HFFc6 (cell line): ENCODE results near the gene FHIT. TPM values are rescaled to one million over a fixed set of nuclear protein-coding genes. Genes with fewer than 3 reads are reported as not detected.

Experiments
- DNase-seq: peaks from one replicate; pipeline ENCODE4 v3.0.0-alpha.2; 2018
- H3K27ac Mint-ChIP-seq: 2 replicates; pipeline ENCODE4 v1.8.0; 2020; ENCODE audit warnings: mild to moderate bottlenecking, mixed read lengths
- H3K27me3 Mint-ChIP-seq: 2 replicates; pipeline ENCODE4 v1.8.0; 2021; ENCODE audit warnings: mild to moderate bottlenecking, moderate library complexity, mixed read lengths; ENCODE audit not compliant: insufficient read depth
- H3K36me3 Mint-ChIP-seq: 2 replicates; pipeline ENCODE4 v1.8.0; 2021; ENCODE audit warnings: low read depth, mixed read lengths
- H3K4me1 Mint-ChIP-seq: 2 replicates; pipeline ENCODE4 v1.8.0; 2020; ENCODE audit warnings: low read depth, mixed read lengths
- H3K4me3 Mint-ChIP-seq: 2 replicates; pipeline ENCODE4 v1.8.0; 2020; ENCODE audit warnings: mild to moderate bottlenecking, moderate library complexity, mixed read lengths
- H3K9me3 Mint-ChIP-seq: 2 replicates; pipeline ENCODE4 v1.8.0; 2020; ENCODE audit warnings: mild to moderate bottlenecking, mixed read lengths
- CTCF ChIP-seq: fragments of 200-600 bp; sonication (generic); IDR thresholded peaks from 2 replicates; pipeline ENCODE4 v1.5.0; 2021; ENCODE audit warnings: antibody characterized with exemption, mild to moderate bottlenecking
- total RNA-seq, 6 experiments: library from RNA; stranded (reverse); fragmentation: NEBNext Ultra II Directional; extraction: Animal tissue kit (Norgen Biotek cat#: 25700); gene quantifications; 2 replicates in 1 of 6; 3 replicates in 5 of 6; pipeline ENCODE4 v1.2.3, GENCODE V29; 2021

Gene FHIT
- total RNA-seq, 6 experiments from 2014 or later, result 0.33 to 0.38 TPM; not detected in 4

DNA sequence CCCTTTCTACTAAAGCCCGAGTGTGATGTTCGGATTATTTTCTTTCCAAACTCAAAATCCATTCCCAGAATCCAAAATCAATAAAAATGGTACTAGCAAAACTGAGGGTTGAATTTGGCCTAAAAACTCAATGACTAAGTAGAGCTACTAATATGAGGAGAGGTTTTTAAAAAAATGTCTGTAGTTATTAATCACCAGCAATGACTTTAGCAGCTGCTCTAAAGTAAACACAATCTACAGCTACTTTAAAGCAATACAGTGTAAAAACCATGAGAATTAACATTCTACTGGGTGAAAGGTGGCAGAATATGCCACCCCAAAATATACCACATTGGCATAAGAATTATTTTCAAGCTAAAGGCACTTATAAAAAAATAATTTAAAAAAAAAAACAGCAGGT lies 23.5 kb downstream of the FHIT start:
- Mint-ChIP-seq H3K36me3 (no peaks in the 10 kb centered on the region), H3K27me3 (no peaks in the 10 kb centered on the region)

GRCh38 chr3:61226166-61226686 lies 25.0 kb downstream of the FHIT start:
- DNase-seq, result no peak

More for the DNA sequence above, 23.5 kb downstream of the FHIT start:
- Mint-ChIP-seq H3K9me3 (peaks cover 11% of the 10 kb centered on the region), H3K4me3 (no peak overlapping the region), H3K4me1 (no peaks in the 10 kb centered on the region), H3K27ac (no peak overlapping the region)
- DNase-seq, result no peak
- TF ChIP-seq CTCF, result no peak

GRCh38 chr3:61224823-61225222 lies 26.4 kb downstream of the FHIT start:
- TF ChIP-seq CTCF, result no peak
- DNase-seq, result no peak
- Mint-ChIP-seq H3K4me1 (no peaks in the 10 kb centered on the region), H3K36me3 (no peaks in the 10 kb centered on the region), H3K9me3 (peaks cover 5% of the 10 kb centered on the region), H3K27ac (no peak overlapping the region), H3K27me3 (no peaks in the 10 kb centered on the region), H3K4me3 (no peak overlapping the region)

More at GRCh38 chr3:61226166-61226686, 25.0 kb downstream of the FHIT start:
- TF ChIP-seq CTCF, result no peak
- no peaks in the 10 kb centered on the region for H3K36me3 Mint-ChIP-seq
- no peaks in the 10 kb centered on the region for H3K4me1 Mint-ChIP-seq
- peaks cover 9% of the 10 kb centered on the region for H3K9me3 Mint-ChIP-seq
- no peak overlapping the region for H3K4me3 Mint-ChIP-seq
- H3K27me3 Mint-ChIP-seq, result no peaks in the 10 kb centered on the region
- no peak overlapping the region for H3K27ac Mint-ChIP-seq

GRCh38 chr3:61223451-61223850 lies 27.8 kb downstream of the FHIT start:
- Mint-ChIP-seq H3K27ac (no peak overlapping the region), H3K36me3 (no peaks in the 10 kb centered on the region), H3K9me3 (peaks cover 5% of the 10 kb centered on the region), H3K4me3 (no peak overlapping the region), H3K4me1 (no peaks in the 10 kb centered on the region), H3K27me3 (no peaks in the 10 kb centered on the region)
- no peak for TF ChIP-seq CTCF
- DNase-seq, result no peak

GRCh38 chr3:61222467-61222866 lies 28.8 kb downstream of the FHIT start:
- no peak overlapping the region for H3K27ac Mint-ChIP-seq
- no peaks in the 10 kb centered on the region for H3K4me1 Mint-ChIP-seq
- peaks cover 10% of the 10 kb centered on the region for H3K9me3 Mint-ChIP-seq

More at GRCh38 chr3:61222467-61222866, 28.8 kb downstream of the FHIT start:
- no peak for DNase-seq
- H3K36me3 Mint-ChIP-seq, result no peaks in the 10 kb centered on the region
- H3K27me3 Mint-ChIP-seq, result no peaks in the 10 kb centered on the region
- TF ChIP-seq CTCF, result no peak
- H3K4me3 Mint-ChIP-seq, result no peak overlapping the region
